GM23338 (cell line): Measurements from ENCODE around the gene ABCG8. TPM values are rescaled to one million over a fixed set of nuclear protein-coding genes. Genes with fewer than 3 reads are reported as not detected.

Source experiments
- ATAC-seq: fragments of 200-7000 bp; cut with Tn5 transposase; 3 replicates; pipeline ENCODE4 v1.9.1; 2020
- DNase-seq: peaks from one replicate; pipeline ENCODE4 v3.0.0-alpha.2; 2015; ENCODE audit warnings: low spot score
- H2AFZ ChIP-seq: fragments of 200-600 bp; sonication (generic); 2 replicates; pipeline ENCODE4 v1.8.0; 2016; ENCODE audit warnings: antibody characterized with exemption, mild to moderate bottlenecking, moderate library complexity
- H3F3A ChIP-seq: fragments of 200-600 bp; sonication (generic); replicated peaks from 2 replicates; pipeline ENCODE4 v1.8.0; 2017; ENCODE audit warnings: antibody characterized with exemption, mixed run types, low read depth
- H3K27ac ChIP-seq: fragments of 200-600 bp; sonication (generic); 2 replicates; pipeline ENCODE4 v1.6.1; 2016; ENCODE audit warnings: low read depth
- H3K27me3 ChIP-seq: fragments of 200-600 bp; sonication (generic); 2 replicates; pipeline ENCODE4 v1.8.0; 2016; ENCODE audit warnings: mild to moderate bottlenecking, mixed run types, moderate library complexity; ENCODE audit not compliant: insufficient read depth
- H3K36me3 ChIP-seq: fragments of 200-600 bp; sonication (generic); 2 replicates; pipeline ENCODE4 v1.8.0; 2016; ENCODE audit warnings: mild to moderate bottlenecking; ENCODE audit not compliant: insufficient read depth
- H3K4me1 ChIP-seq: fragments of 200-600 bp; sonication (generic); 2 replicates; pipeline ENCODE4 v1.8.0; 2016; ENCODE audit warnings: mild to moderate bottlenecking, moderate library complexity; ENCODE audit not compliant: insufficient read depth
- H3K4me2 ChIP-seq: fragments of 200-600 bp; sonication (generic); 2 replicates; pipeline ENCODE4 v1.7.1; 2017; ENCODE audit warnings: mixed run types
- H3K4me3 ChIP-seq: fragments of 200-600 bp; sonication (generic); 2 replicates; pipeline ENCODE4 v1.6.1; 2016; ENCODE audit warnings: mixed run types
- H3K79me2 ChIP-seq: fragments of 200-600 bp; sonication (generic); replicated peaks from 2 replicates; pipeline ENCODE4 v1.8.0; 2017; ENCODE audit warnings: mild to moderate bottlenecking; ENCODE audit not compliant: insufficient read depth
- H3K9me2 ChIP-seq: fragments of 200-600 bp; sonication (generic); 2 replicates; pipeline ENCODE4 v1.8.0; 2017; ENCODE audit not compliant: insufficient read depth
- H4K20me1 ChIP-seq: fragments of 200-600 bp; sonication (generic); replicated peaks from 2 replicates; pipeline ENCODE4 v1.8.0; 2017; ENCODE audit warnings: mild to moderate bottlenecking; ENCODE audit not compliant: insufficient read depth
- H3K27ac Mint-ChIP-seq: 2 replicates; pipeline ENCODE4 v1.8.0; 2020; ENCODE audit warnings: inconsistent platforms, mild to moderate bottlenecking, moderate library complexity, mixed read lengths
- H3K27me3 Mint-ChIP-seq: 3 replicates; pipeline ENCODE4 v1.8.0; 2022; ENCODE audit warnings: low read depth, mild to moderate bottlenecking, moderate library complexity, mixed read lengths, inconsistent platforms; ENCODE audit not compliant: insufficient read depth, poor library complexity
- H3K36me3 Mint-ChIP-seq: 3 replicates; pipeline ENCODE4 v1.8.0; 2021; ENCODE audit warnings: low read depth, mild to moderate bottlenecking, inconsistent platforms, moderate library complexity, mixed read lengths
- H3K4me1 Mint-ChIP-seq: 3 replicates; pipeline ENCODE4 v1.8.0; 2020; ENCODE audit warnings: mild to moderate bottlenecking, inconsistent platforms, mixed read lengths
- H3K4me3 Mint-ChIP-seq: 3 replicates; pipeline ENCODE4 v1.8.0; 2021; ENCODE audit warnings: moderate library complexity, mild to moderate bottlenecking, inconsistent platforms, mixed read lengths
- H3K9me3 Mint-ChIP-seq: 3 replicates; pipeline ENCODE4 v1.8.0; 2020; ENCODE audit warnings: moderate library complexity, mild to moderate bottlenecking, inconsistent platforms, mixed read lengths
- CREB1 ChIP-seq: fragments of 250-450 bp; sonication (Bioruptor Pico); IDR thresholded peaks from 2 replicates; pipeline ENCODE4 v1.5.0; 2020; ENCODE audit warnings: low read depth, mild to moderate bottlenecking, moderate library complexity
- EZH2phosphoT487 ChIP-seq: fragments of 200-600 bp; sonication (generic); IDR thresholded peaks from one replicate; pipeline ENCODE4 v1.8.1; 2018; ENCODE audit warnings: antibody characterized with exemption; ENCODE audit not compliant: unreplicated experiment
- NANOG ChIP-seq: IDR thresholded peaks from 2 replicates; pipeline ENCODE4 v1.6.1; 2016; ENCODE audit warnings: antibody characterized with exemption, borderline replicate concordance
- POLR2AphosphoS5 ChIP-seq: IDR thresholded peaks from 2 replicates; pipeline ENCODE4 v1.6.1; 2016; ENCODE audit warnings: antibody characterized with exemption, low read depth
- ZNF114 ChIP-seq: fragments of 250-450 bp; sonication (Bioruptor Pico); IDR thresholded peaks from 2 replicates; pipeline ENCODE4 v1.5.0; 2020; ENCODE audit warnings: mild to moderate bottlenecking, moderate library complexity
- ZNF331 ChIP-seq: fragments of 250-450 bp; sonication (Bioruptor Pico); IDR thresholded peaks from 2 replicates; pipeline ENCODE4 v1.5.0; 2020; ENCODE audit warnings: low read depth, mild to moderate bottlenecking, moderate library complexity
- polyA plus RNA-seq: library from polyadenylated mRNA; unstranded; fragments of >200 nt; fragmentation: Nextera tagmentation; extraction: Ambion mirVana; gene quantifications from 2 replicates; pipeline ENCODE4 v1.2.1, GENCODE V29; 2016
- total RNA-seq: library from RNA; depleted of rRNA; stranded (reverse); fragments of >200 nt; shearing (Covaris generic); gene quantifications from 2 replicates; pipeline ENCODE4 v1.2.3, GENCODE V29; 2014
- TF ChIP-seq, protein P1 (sequence below): IDR thresholded peaks from one replicate; pipeline ENCODE4 v1.6.1; 2018; ENCODE audit warnings: antibody characterized with exemption; ENCODE audit not compliant: unreplicated experiment
- TF ChIP-seq, protein P2 (sequence below), 2 experiments: fragments of 200-600 bp in 1 of 2; sonication (generic) in 1 of 2; conservative IDR thresholded peaks; 2 replicates each; pipeline versions ENCODE4 v1.5.1 to v1.6.1; 2016 to 2017; ENCODE audit warnings: antibody characterized with exemption in 2 of 2, low read depth in 2 of 2, mild to moderate bottlenecking in 2 of 2, moderate library complexity in 1 of 2
- TF ChIP-seq, protein P3 (sequence below): fragments of 250-450 bp; sonication (Bioruptor Pico); IDR thresholded peaks from 2 replicates; pipeline ENCODE4 v1.5.0; 2020; ENCODE audit warnings: mild to moderate bottlenecking, moderate library complexity

ABCG8 gene
- total and polyA plus RNA-seq, 2 experiments from 2014 or later = 0.19 to 0.35 TPM

DNA sequence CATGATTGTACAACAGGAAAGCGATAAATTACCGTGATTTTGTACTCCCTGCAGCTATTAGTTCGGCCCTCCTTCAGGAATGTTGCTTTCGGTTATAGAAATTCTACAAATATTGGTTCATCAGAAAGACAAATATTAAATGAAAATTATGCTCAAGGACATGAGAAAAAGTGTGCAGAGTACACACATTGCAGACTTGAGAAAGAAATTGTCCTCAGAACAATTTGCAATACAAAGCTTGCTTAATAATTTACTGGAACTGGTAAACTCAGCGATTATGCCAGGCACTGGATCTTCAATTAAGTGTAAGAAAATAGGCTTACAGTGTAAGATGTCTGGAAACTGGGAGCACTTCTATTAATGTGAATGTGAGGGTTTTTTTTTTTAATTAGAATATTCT lies 45.9 kb downstream of the ABCG8 start (continued):
- TF ChIP-seq EZH2phosphoT487 (no peak), ZNF114 (CRISPR knock-in tag) (no peak), ZNF331 (CRISPR knock-in tag) (no peak)
- TF ChIP-seq, protein P1, sequence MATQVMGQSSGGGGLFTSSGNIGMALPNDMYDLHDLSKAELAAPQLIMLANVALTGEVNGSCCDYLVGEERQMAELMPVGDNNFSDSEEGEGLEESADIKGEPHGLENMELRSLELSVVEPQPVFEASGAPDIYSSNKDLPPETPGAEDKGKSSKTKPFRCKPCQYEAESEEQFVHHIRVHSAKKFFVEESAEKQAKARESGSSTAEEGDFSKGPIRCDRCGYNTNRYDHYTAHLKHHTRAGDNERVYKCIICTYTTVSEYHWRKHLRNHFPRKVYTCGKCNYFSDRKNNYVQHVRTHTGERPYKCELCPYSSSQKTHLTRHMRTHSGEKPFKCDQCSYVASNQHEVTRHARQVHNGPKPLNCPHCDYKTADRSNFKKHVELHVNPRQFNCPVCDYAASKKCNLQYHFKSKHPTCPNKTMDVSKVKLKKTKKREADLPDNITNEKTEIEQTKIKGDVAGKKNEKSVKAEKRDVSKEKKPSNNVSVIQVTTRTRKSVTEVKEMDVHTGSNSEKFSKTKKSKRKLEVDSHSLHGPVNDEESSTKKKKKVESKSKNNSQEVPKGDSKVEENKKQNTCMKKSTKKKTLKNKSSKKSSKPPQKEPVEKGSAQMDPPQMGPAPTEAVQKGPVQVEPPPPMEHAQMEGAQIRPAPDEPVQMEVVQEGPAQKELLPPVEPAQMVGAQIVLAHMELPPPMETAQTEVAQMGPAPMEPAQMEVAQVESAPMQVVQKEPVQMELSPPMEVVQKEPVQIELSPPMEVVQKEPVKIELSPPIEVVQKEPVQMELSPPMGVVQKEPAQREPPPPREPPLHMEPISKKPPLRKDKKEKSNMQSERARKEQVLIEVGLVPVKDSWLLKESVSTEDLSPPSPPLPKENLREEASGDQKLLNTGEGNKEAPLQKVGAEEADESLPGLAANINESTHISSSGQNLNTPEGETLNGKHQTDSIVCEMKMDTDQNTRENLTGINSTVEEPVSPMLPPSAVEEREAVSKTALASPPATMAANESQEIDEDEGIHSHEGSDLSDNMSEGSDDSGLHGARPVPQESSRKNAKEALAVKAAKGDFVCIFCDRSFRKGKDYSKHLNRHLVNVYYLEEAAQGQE = no peak
- TF ChIP-seq, protein P2, sequence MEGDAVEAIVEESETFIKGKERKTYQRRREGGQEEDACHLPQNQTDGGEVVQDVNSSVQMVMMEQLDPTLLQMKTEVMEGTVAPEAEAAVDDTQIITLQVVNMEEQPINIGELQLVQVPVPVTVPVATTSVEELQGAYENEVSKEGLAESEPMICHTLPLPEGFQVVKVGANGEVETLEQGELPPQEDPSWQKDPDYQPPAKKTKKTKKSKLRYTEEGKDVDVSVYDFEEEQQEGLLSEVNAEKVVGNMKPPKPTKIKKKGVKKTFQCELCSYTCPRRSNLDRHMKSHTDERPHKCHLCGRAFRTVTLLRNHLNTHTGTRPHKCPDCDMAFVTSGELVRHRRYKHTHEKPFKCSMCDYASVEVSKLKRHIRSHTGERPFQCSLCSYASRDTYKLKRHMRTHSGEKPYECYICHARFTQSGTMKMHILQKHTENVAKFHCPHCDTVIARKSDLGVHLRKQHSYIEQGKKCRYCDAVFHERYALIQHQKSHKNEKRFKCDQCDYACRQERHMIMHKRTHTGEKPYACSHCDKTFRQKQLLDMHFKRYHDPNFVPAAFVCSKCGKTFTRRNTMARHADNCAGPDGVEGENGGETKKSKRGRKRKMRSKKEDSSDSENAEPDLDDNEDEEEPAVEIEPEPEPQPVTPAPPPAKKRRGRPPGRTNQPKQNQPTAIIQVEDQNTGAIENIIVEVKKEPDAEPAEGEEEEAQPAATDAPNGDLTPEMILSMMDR (conservative IDR thresholded peaks at IDR 0.05; ENCODE audit: low read depth in 2 of 2) = no peak

DNA sequence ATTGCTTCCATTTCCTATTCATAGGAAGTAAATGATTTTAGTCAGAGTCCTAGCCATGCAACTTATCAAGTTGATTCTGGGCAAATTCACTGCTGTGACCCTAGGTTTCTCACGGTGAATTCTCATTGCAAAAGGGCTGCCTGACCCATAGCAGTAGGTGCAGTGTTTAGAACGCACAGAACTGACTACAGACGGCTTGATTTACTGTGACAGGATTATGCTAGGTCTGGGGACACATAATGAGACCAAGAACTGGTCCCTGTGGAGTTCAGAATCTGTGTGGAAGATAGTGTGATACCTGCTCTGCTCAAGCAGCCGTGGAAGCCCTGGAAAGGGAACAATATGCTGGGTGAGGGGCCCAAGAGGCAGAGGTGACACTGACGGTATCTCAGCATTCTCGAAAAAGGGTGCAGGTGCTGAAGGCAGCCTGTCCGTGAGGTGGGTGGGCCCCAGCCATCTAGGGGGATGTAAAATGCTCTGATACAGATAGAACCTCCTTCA lies 46.4 kb downstream of the ABCG8 start:
- H3K27me3 ChIP-seq = no peaks in the 10 kb centered on the region
- H3K9me3 Mint-ChIP-seq = no peaks in the 10 kb centered on the region
- H2AFZ ChIP-seq = no peak overlapping the region
- no peak overlapping the region for H3K4me3 Mint-ChIP-seq
- 0 out of 2 replicates have a peak overlapping the region, but pooled peaks have one; percentile 10 for H3K27ac Mint-ChIP-seq
- ATAC-seq (no peak), DNase-seq (no peak)
- H3K4me3 ChIP-seq = no peak overlapping the region
- H4K20me1 ChIP-seq = no peaks in the 10 kb centered on the region; the same call in none of the 2 replicates
- H3K4me2 ChIP-seq = no peak overlapping the region
- H3K36me3 ChIP-seq = peaks cover 30% of the 10 kb centered on the region
- H3K36me3 Mint-ChIP-seq = peaks cover 37% of the 10 kb centered on the region
- no peak overlapping the region for H3K27ac ChIP-seq
- H3K4me1 Mint-ChIP-seq = peaks cover 3% of the 10 kb centered on the region; the same call in 1 of the 3 replicates
- no peaks in the 10 kb centered on the region for H3K79me2 ChIP-seq
- H3K4me1 ChIP-seq = no peaks in the 10 kb centered on the region
- TF ChIP-seq NANOG = no peak
- TF ChIP-seq, protein P2 (conservative IDR thresholded peaks at IDR 0.05; ENCODE audit: low read depth in 2 of 2) = no peak
- no peak for TF ChIP-seq EZH2phosphoT487
- no peak for TF ChIP-seq CREB1 (CRISPR knock-in tag)
- TF ChIP-seq, protein P3, sequence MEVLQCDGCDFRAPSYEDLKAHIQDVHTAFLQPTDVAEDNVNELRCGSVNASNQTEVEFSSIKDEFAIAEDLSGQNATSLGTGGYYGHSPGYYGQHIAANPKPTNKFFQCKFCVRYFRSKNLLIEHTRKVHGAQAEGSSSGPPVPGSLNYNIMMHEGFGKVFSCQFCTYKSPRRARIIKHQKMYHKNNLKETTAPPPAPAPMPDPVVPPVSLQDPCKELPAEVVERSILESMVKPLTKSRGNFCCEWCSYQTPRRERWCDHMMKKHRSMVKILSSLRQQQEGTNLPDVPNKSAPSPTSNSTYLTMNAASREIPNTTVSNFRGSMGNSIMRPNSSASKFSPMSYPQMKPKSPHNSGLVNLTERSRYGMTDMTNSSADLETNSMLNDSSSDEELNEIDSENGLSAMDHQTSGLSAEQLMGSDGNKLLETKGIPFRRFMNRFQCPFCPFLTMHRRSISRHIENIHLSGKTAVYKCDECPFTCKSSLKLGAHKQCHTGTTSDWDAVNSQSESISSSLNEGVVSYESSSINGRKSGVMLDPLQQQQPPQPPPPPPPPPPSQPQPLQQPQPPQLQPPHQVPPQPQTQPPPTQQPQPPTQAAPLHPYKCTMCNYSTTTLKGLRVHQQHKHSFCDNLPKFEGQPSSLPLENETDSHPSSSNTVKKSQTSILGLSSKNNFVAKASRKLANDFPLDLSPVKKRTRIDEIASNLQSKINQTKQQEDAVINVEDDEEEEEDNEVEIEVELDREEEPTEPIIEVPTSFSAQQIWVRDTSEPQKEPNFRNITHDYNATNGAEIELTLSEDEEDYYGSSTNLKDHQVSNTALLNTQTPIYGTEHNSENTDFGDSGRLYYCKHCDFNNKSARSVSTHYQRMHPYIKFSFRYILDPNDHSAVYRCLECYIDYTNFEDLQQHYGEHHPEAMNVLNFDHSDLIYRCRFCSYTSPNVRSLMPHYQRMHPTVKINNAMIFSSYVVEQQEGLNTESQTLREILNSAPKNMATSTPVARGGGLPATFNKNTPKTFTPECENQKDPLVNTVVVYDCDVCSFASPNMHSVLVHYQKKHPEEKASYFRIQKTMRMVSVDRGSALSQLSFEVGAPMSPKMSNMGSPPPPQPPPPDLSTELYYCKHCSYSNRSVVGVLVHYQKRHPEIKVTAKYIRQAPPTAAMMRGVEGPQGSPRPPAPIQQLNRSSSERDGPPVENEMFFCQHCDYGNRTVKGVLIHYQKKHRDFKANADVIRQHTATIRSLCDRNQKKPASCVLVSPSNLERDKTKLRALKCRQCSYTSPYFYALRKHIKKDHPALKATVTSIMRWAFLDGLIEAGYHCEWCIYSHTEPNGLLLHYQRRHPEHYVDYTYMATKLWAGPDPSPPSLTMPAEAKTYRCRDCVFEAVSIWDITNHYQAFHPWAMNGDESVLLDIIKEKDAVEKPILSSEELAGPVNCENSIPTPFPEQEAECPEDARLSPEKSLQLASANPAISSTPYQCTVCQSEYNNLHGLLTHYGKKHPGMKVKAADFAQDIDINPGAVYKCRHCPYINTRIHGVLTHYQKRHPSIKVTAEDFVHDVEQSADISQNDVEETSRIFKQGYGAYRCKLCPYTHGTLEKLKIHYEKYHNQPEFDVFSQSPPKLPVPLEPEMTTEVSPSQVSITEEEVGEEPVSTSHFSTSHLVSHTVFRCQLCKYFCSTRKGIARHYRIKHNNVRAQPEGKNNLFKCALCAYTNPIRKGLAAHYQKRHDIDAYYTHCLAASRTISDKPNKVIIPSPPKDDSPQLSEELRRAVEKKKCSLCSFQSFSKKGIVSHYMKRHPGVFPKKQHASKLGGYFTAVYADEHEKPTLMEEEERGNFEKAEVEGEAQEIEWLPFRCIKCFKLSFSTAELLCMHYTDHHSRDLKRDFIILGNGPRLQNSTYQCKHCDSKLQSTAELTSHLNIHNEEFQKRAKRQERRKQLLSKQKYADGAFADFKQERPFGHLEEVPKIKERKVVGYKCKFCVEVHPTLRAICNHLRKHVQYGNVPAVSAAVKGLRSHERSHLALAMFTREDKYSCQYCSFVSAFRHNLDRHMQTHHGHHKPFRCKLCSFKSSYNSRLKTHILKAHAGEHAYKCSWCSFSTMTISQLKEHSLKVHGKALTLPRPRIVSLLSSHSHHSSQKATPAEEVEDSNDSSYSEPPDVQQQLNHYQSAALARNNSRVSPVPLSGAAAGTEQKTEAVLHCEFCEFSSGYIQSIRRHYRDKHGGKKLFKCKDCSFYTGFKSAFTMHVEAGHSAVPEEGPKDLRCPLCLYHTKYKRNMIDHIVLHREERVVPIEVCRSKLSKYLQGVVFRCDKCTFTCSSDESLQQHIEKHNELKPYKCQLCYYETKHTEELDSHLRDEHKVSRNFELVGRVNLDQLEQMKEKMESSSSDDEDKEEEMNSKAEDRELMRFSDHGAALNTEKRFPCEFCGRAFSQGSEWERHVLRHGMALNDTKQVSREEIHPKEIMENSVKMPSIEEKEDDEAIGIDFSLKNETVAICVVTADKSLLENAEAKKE (CRISPR knock-in tag) = no peak
- TF ChIP-seq POLR2AphosphoS5 = no peak
- no peak for TF ChIP-seq ZNF114 (CRISPR knock-in tag)
- H3K9me2 ChIP-seq = no peaks in the 10 kb centered on the region
- H3F3A ChIP-seq = 0 out of 2 replicates have a peak, but pooled peaks cover 16% of the 10 kb centered on the region
- peaks cover 2% of the 10 kb centered on the region for H3K27me3 Mint-ChIP-seq
